ENCODE data around the gene PCBD1.

Gene PCBD1

DNA sequence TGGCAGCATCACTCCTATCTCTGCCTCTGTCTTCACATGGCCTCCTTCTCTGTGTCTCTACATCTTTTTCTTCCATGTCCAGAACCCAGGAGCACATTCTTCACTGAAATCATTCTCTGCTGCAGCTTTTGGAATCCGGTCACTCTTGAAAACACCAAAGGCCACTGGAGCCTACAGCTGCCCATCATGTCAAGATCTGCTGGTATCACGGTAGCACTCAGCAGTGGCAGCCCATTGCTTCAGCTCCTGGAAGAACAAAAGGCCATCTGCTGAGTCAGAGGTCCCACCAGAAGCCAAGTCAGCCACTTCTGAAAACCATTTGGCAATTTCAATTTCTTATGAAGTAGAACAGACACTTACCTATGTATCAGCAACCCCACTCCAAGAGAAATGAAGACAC is 6.1 kb upstream of the PCBD1 start:
- TF ChIP-seq, protein P1, sequence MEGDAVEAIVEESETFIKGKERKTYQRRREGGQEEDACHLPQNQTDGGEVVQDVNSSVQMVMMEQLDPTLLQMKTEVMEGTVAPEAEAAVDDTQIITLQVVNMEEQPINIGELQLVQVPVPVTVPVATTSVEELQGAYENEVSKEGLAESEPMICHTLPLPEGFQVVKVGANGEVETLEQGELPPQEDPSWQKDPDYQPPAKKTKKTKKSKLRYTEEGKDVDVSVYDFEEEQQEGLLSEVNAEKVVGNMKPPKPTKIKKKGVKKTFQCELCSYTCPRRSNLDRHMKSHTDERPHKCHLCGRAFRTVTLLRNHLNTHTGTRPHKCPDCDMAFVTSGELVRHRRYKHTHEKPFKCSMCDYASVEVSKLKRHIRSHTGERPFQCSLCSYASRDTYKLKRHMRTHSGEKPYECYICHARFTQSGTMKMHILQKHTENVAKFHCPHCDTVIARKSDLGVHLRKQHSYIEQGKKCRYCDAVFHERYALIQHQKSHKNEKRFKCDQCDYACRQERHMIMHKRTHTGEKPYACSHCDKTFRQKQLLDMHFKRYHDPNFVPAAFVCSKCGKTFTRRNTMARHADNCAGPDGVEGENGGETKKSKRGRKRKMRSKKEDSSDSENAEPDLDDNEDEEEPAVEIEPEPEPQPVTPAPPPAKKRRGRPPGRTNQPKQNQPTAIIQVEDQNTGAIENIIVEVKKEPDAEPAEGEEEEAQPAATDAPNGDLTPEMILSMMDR (conservative IDR thresholded peaks at IDR 0.05; ENCODE audit: low read depth, low read length): no peak
- H3K36me3 ChIP-seq (ENCODE audit: insufficient read depth): no peaks in the 10 kb centered on the region
- H4K20me1 ChIP-seq (ENCODE audit: insufficient read depth): no peaks in the 10 kb centered on the region
- H3K4me2 ChIP-seq: no peak overlapping the region
- no peak overlapping the region for H3K27ac ChIP-seq
- no peak overlapping the region for H3K4me3 ChIP-seq (IDR thresholded peaks at IDR 0.05; ENCODE audit: insufficient read depth, low read depth, low read length)
- no peaks in the 10 kb centered on the region for H3K27me3 ChIP-seq (ENCODE audit: insufficient read depth, low read depth)
- H3K79me2 ChIP-seq (ENCODE audit: insufficient read depth, low read depth): no peaks in the 10 kb centered on the region
- H2AFZ ChIP-seq (ENCODE audit: low read depth): no peak overlapping the region
- no peaks in the 10 kb centered on the region for H3K4me1 ChIP-seq (ENCODE audit: low read depth, poor library complexity, severe bottlenecking)
- H3K9ac ChIP-seq: no peak overlapping the region

DNA sequence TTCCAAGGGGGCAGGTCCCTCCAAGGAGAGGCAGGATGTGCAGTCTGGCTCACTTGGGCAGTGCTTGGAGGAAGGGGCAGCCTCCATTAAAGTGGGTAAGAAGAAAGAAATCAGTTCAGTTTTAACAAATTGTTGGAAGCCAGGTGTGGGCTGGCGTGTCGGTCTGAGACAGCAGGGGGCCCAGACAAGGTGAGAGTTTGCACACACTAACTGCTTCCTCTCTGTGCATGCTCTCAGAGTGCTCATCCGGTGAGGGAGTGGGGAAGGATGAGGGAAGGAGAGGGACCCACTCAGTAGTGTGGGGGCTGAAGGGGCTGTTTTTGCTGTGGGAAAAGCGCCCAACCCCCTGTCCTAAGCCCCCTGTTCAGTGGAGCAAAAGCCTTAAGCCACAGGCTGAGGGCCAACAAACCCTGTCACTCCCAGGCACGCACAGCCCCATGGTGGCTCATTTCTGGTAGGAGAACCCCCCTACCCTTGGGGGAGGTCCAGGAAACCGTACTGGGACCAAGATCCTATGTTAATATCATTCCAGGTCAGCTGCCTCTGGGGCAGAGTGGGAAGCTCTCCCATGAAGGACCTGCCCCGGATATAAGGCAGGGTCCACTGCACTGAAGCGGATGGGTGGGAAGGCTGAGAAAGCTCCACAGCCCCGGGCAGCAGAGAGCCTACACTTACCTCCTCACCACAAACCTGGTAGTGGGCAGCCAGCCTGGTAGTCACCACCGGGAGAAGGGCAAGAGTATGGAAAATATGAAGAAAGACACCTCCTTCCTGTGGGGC is 5.1 kb upstream of the PCBD1 start:
- Histone ChIP-seq H3K27me3 (ENCODE audit: insufficient read depth, low read depth) (no peaks in the 10 kb centered on the region), H3K9ac (no peak overlapping the region), H3K27ac (no peak overlapping the region), H3K79me2 (ENCODE audit: insufficient read depth, low read depth) (no peaks in the 10 kb centered on the region), H3K4me1 (ENCODE audit: low read depth, poor library complexity, severe bottlenecking) (peaks cover 7% of the 10 kb centered on the region), H2AFZ (ENCODE audit: low read depth) (no peak overlapping the region), H4K20me1 (ENCODE audit: insufficient read depth) (no peaks in the 10 kb centered on the region), H3K4me2 (no peak overlapping the region), H3K36me3 (ENCODE audit: insufficient read depth) (no peaks in the 10 kb centered on the region), H3K4me3 (IDR thresholded peaks at IDR 0.05; ENCODE audit: insufficient read depth, low read depth, low read length) (no peak overlapping the region)
- TF ChIP-seq, protein P1 (conservative IDR thresholded peaks at IDR 0.05; ENCODE audit: low read depth, low read length): no peak

DNA sequence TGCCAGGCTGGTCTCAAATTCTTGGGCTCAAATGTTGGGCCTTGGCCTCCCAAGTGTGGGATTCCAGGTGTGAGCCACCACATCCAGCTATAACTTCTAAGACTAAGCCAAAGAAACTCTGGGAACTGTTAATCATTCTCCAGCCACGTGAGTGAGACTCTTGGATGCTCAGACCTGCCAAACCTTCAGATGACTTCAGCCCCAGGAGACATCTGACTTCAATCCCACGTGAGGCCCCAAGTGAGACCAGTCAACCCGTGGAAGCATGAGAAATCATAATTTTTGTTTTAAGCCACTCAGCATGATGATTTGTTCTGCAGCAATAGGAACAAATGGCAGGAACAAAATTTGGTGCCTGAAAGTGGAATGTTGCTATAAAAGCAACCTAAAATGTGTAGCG is 4.3 kb upstream of the PCBD1 start:
- no peaks in the 10 kb centered on the region for H3K36me3 ChIP-seq (ENCODE audit: insufficient read depth)
- no peaks in the 10 kb centered on the region for H4K20me1 ChIP-seq (ENCODE audit: insufficient read depth)
- H3K79me2 ChIP-seq (ENCODE audit: insufficient read depth, low read depth): no peaks in the 10 kb centered on the region
- TF ChIP-seq, protein P1 (conservative IDR thresholded peaks at IDR 0.05; ENCODE audit: low read depth, low read length): no peak
- H3K4me2 ChIP-seq: no peak overlapping the region
- no peak overlapping the region for H3K9ac ChIP-seq
- peaks cover 7% of the 10 kb centered on the region for H3K4me1 ChIP-seq (ENCODE audit: low read depth, poor library complexity, severe bottlenecking)
- no peak overlapping the region for H3K27ac ChIP-seq
- H2AFZ ChIP-seq (ENCODE audit: low read depth): no peak overlapping the region
- H3K4me3 ChIP-seq (IDR thresholded peaks at IDR 0.05; ENCODE audit: insufficient read depth, low read depth, low read length): no peak overlapping the region
- no peaks in the 10 kb centered on the region for H3K27me3 ChIP-seq (ENCODE audit: insufficient read depth, low read depth)

DNA sequence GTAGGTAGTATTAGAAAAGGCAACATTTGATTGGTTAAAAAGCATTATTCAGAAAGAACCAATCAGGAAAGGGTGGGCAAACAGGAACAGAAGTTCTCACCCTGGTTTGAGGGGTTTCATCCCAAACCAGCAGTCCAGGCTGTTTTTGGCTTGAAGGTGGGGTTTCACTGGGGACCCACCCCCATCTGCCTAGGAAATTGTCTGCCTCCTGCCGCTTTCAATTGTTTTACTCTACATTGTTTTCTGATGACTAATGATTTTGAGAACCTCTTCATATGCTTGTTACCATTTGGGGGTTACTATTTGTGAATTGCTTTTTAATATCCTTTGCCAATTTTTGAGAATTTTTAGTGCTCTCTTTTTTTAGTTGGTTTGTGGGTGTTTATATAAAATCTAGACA is 3.3 kb upstream of the PCBD1 start:
- no peak overlapping the region for H3K4me2 ChIP-seq
- TF ChIP-seq, protein P1 (conservative IDR thresholded peaks at IDR 0.05; ENCODE audit: low read depth, low read length): no peak
- H2AFZ ChIP-seq (ENCODE audit: low read depth): no peak overlapping the region
- no peaks in the 10 kb centered on the region for H3K27me3 ChIP-seq (ENCODE audit: insufficient read depth, low read depth)
- no peak overlapping the region for H3K27ac ChIP-seq
- no peaks in the 10 kb centered on the region for H3K36me3 ChIP-seq (ENCODE audit: insufficient read depth)
- H3K79me2 ChIP-seq (ENCODE audit: insufficient read depth, low read depth): no peaks in the 10 kb centered on the region
- peaks cover 7% of the 10 kb centered on the region for H3K4me1 ChIP-seq (ENCODE audit: low read depth, poor library complexity, severe bottlenecking)
- no peak overlapping the region for H3K9ac ChIP-seq
- H3K4me3 ChIP-seq (IDR thresholded peaks at IDR 0.05; ENCODE audit: insufficient read depth, low read depth, low read length): no peak overlapping the region
- H4K20me1 ChIP-seq (ENCODE audit: insufficient read depth): no peaks in the 10 kb centered on the region

Data from KMS-11 (cell line).